ENCODE data around the gene CFAP46. TPM values are rescaled to one million over a fixed set of nuclear protein-coding genes. Genes with fewer than 3 reads are reported as not detected.

The CFAP46 gene
- total RNA-seq, 1 donor = 0.09 TPM

GRCh38 chr10:132858121-132859081, 84.0 kb downstream of the CFAP46 start:
- no peak for DNase-seq (ENCODE audit: low read depth)
- TF ChIP-seq CTCF (IDR thresholded peaks at IDR 0.05; ENCODE audit: insufficient read depth, low read length) = no peak
- no peak overlapping the region for H3K4me3 ChIP-seq (ENCODE audit: low read depth, low read length)

- no peak for DNase-seq (ENCODE audit: low read depth)
- H3K4me3 ChIP-seq (ENCODE audit: low read depth, low read length) = no peak overlapping the region
- no peak for TF ChIP-seq CTCF (IDR thresholded peaks at IDR 0.05; ENCODE audit: insufficient read depth, low read length)
Measured at GRCh38 chr10:132856869-132857524, 85.4 kb downstream of the CFAP46 start.

GRCh38 chr10:132855889-132856288, 86.5 kb downstream of the CFAP46 start:
- no peak overlapping the region for H3K4me3 ChIP-seq (ENCODE audit: low read depth, low read length)
- no peak for TF ChIP-seq CTCF (IDR thresholded peaks at IDR 0.05; ENCODE audit: insufficient read depth, low read length)
- no peak for DNase-seq (ENCODE audit: low read depth)

GRCh38 chr10:132851451-132851850, 90.9 kb downstream of the CFAP46 start:
- no peak for TF ChIP-seq CTCF (IDR thresholded peaks at IDR 0.05; ENCODE audit: insufficient read depth, low read length)
- no peak for DNase-seq (ENCODE audit: low read depth)
- no peak overlapping the region for H3K4me3 ChIP-seq (ENCODE audit: low read depth, low read length)

- TF ChIP-seq CTCF (IDR thresholded peaks at IDR 0.05; ENCODE audit: insufficient read depth, low read length) = no peak
- no peak for DNase-seq (ENCODE audit: low read depth)
- H3K4me3 ChIP-seq (ENCODE audit: low read depth, low read length) = no peak overlapping the region
Measured at GRCh38 chr10:132850896-132851295, 91.5 kb downstream of the CFAP46 start.

- no peak overlapping the region for H3K4me3 ChIP-seq (ENCODE audit: low read depth, low read length)
- TF ChIP-seq CTCF (IDR thresholded peaks at IDR 0.05; ENCODE audit: insufficient read depth, low read length) = no peak
- DNase-seq (ENCODE audit: low read depth) = no peak
Measured at GRCh38 chr10:132850246-132850645, 92.1 kb downstream of the CFAP46 start.

Measured in fibroblast of the aortic adventitia (primary cell).